Neural cell (in vitro differentiated cells): ENCODE results near the gene FAM168A. TPM values are rescaled to one million over a fixed set of nuclear protein-coding genes. Genes with fewer than 3 reads are reported as not detected.

ENCODE experiments used
- H2AFZ ChIP-seq: fragments of 200-600, 300-800 bp; sonication (generic), shearing (Covaris generic); 2 replicates; pipeline ENCODE4 v1.6.0; 2014; ENCODE audit warnings: low read depth, mild to moderate bottlenecking, antibody characterized with exemption, low read length, moderate library complexity
- H3F3A ChIP-seq: fragments of 200-600 bp; shearing (Covaris generic); 2 replicates; pipeline ENCODE4 v1.6.1; 2016; ENCODE audit warnings: mild to moderate bottlenecking, moderate library complexity, mixed read lengths, antibody characterized with exemption, low read length; ENCODE audit not compliant: insufficient read depth, poor library complexity, severe bottlenecking
- H3K27ac ChIP-seq: fragments of 200-600, 300-800 bp; sonication (generic), shearing (Covaris generic); 2 replicates; pipeline ENCODE4 v1.5.1; 2014; ENCODE audit warnings: mild to moderate bottlenecking, low read length, moderate library complexity
- H3K27me3 ChIP-seq: fragments of 300-800, 200-600 bp; sonication (generic), shearing (Covaris generic); 2 replicates; pipeline ENCODE4 v1.6.0; 2014; ENCODE audit warnings: mild to moderate bottlenecking, low read depth, low read length, moderate library complexity; ENCODE audit not compliant: insufficient read depth
- H3K36me3 ChIP-seq: fragments of 300-800, 200-600 bp; sonication (generic), shearing (Covaris generic); 2 replicates; pipeline ENCODE4 v1.5.1; 2014; ENCODE audit warnings: mild to moderate bottlenecking, antibody characterized with exemption, low read length, moderate library complexity; ENCODE audit not compliant: insufficient read depth
- H3K4me2 ChIP-seq: fragments of 300-800, 200-600 bp; sonication (generic), shearing (Covaris generic); 2 replicates; pipeline ENCODE4 v1.6.0; 2014; ENCODE audit warnings: mild to moderate bottlenecking, low read length
- H3K4me3 ChIP-seq: fragments of 300-800, 200-600 bp; sonication (generic), shearing (Covaris generic); 2 replicates; pipeline ENCODE4 v1.5.1; 2014; ENCODE audit warnings: mild to moderate bottlenecking, low read length, moderate library complexity
- H3K79me2 ChIP-seq: fragments of 200-600 bp; shearing (Covaris generic); replicated peaks from 2 replicates; pipeline ENCODE4 v1.6.0; 2014; ENCODE audit warnings: mild to moderate bottlenecking, low read length, moderate library complexity; ENCODE audit not compliant: insufficient read depth
- H3K9ac ChIP-seq: fragments of 300-800, 200-600 bp; sonication (generic), shearing (Covaris generic); 2 replicates; pipeline ENCODE4 v1.6.1; 2016; ENCODE audit warnings: mild to moderate bottlenecking, low read length, mixed read lengths
- H3K9me2 ChIP-seq: fragments of 200-600 bp; shearing (Covaris generic); 2 replicates; pipeline ENCODE4 v1.6.1; 2016; ENCODE audit warnings: mild to moderate bottlenecking, low read length, mixed read lengths; ENCODE audit not compliant: insufficient read depth
- H3K9me3 ChIP-seq: fragments of 200-600, 300-800 bp; sonication (generic), shearing (Covaris generic); 2 replicates; pipeline ENCODE4 v1.6.1; 2016; ENCODE audit warnings: mild to moderate bottlenecking, mixed run types, low read length, moderate library complexity, mixed read lengths
- H4K20me1 ChIP-seq: fragments of 200-600 bp; shearing (Covaris generic); 2 replicates; pipeline ENCODE4 v1.6.1; 2016; ENCODE audit warnings: mild to moderate bottlenecking, mixed run types; ENCODE audit not compliant: insufficient read depth
- CTCF ChIP-seq: fragments of 450-650 bp; IDR thresholded peaks from 2 replicates; pipeline ENCODE4 v1.5.1; 2014; ENCODE audit warnings: antibody characterized with exemption, mild to moderate bottlenecking, moderate library complexity; ENCODE audit not compliant: poor library complexity, severe bottlenecking
- EP300 ChIP-seq: fragments of 450-650 bp; conservative IDR thresholded peaks from 2 replicates; pipeline ENCODE4 v1.6.1; 2014; ENCODE audit warnings: antibody characterized with exemption, mild to moderate bottlenecking, moderate library complexity; ENCODE audit not compliant: poor library complexity, severe bottlenecking
- EZH2 ChIP-seq: fragments of 200-600, 300-800 bp; shearing (Covaris generic), sonication (generic); IDR thresholded peaks from 2 replicates; pipeline ENCODE4 v1.6.1; 2014; ENCODE audit warnings: antibody characterized with exemption, low read length, borderline replicate concordance, mild to moderate bottlenecking; ENCODE audit not compliant: insufficient read depth, poor library complexity, severe bottlenecking
- MXI1 ChIP-seq: fragments of 450-650 bp; conservative IDR thresholded peaks from 2 replicates; pipeline ENCODE4 v1.6.1; 2014; ENCODE audit warnings: antibody characterized with exemption, mild to moderate bottlenecking; ENCODE audit not compliant: poor library complexity, severe bottlenecking
- POLR2AphosphoS5 ChIP-seq: IDR thresholded peaks from 2 replicates; pipeline ENCODE4 v1.6.1; 2012
- RAD21 ChIP-seq: fragments of 450-650 bp; conservative IDR thresholded peaks from 2 replicates; pipeline ENCODE4 v1.6.1; 2014; ENCODE audit warnings: antibody characterized with exemption, mild to moderate bottlenecking, moderate library complexity
- REST ChIP-seq: IDR thresholded peaks from 2 replicates; pipeline ENCODE4 v1.6.1; 2012; ENCODE audit warnings: borderline replicate concordance
- SMC3 ChIP-seq: fragments of 450-650 bp; conservative IDR thresholded peaks from 2 replicates; pipeline ENCODE4 v1.6.1; 2014; ENCODE audit warnings: antibody characterized with exemption, mild to moderate bottlenecking, moderate library complexity; ENCODE audit not compliant: poor library complexity
- TAF1 ChIP-seq: IDR thresholded peaks from 2 replicates; pipeline ENCODE4 v1.6.1; 2012; ENCODE audit warnings: low read depth
- polyA plus RNA-seq: library from polyadenylated mRNA; depleted of rRNA; stranded (reverse); fragments of >200 nt; gene quantifications from 2 replicates; pipeline ENCODE4 v1.2.3, GENCODE V29; 2014

Gene FAM168A
- polyA plus RNA-seq, 1 donor from 2014 or later = 67.3 TPM

- Histone ChIP-seq H4K20me1 (no peaks in the 10 kb centered on the region), H3K9ac (no peak overlapping the region), H3F3A (no peaks in the 10 kb centered on the region), H3K9me2 (no peaks in the 10 kb centered on the region), H3K4me3 (no peak overlapping the region), H2AFZ (no peak overlapping the region), H3K27me3 (no peaks in the 10 kb centered on the region), H3K36me3 (no peaks in the 10 kb centered on the region), H3K4me2 (no peak overlapping the region), H3K79me2 (peaks cover 18% of the 10 kb centered on the region), H3K9me3 (no peaks in the 10 kb centered on the region), H3K27ac (no peak overlapping the region)
- TF ChIP-seq EZH2 (no peak), CTCF (no peak), SMC3 (no peak), RAD21 (no peak), POLR2AphosphoS5 (no peak), EP300 (no peak), MXI1 (no peak), TAF1 (no peak), REST (no peak)
Observed at GRCh38 chr11:73510877-73511276, 87.0 kb downstream of the FAM168A start.

- no peaks in the 10 kb centered on the region for H3F3A ChIP-seq
- H3K27me3 ChIP-seq = no peaks in the 10 kb centered on the region
- H3K9me3 ChIP-seq = no peaks in the 10 kb centered on the region
- no peak overlapping the region for H3K9ac ChIP-seq
- H3K4me2 ChIP-seq = no peak overlapping the region
- H3K4me3 ChIP-seq = no peak overlapping the region
- no peaks in the 10 kb centered on the region for H3K36me3 ChIP-seq
- TF ChIP-seq SMC3 (no peak), REST (no peak), EZH2 (no peak), TAF1 (no peak), EP300 (no peak), MXI1 (no peak), CTCF (no peak), RAD21 (no peak), POLR2AphosphoS5 (no peak)
- no peak overlapping the region for H2AFZ ChIP-seq
- H3K27ac ChIP-seq = no peak overlapping the region
- H3K9me2 ChIP-seq = no peaks in the 10 kb centered on the region
- peaks cover 24% of the 10 kb centered on the region for H3K79me2 ChIP-seq
- no peaks in the 10 kb centered on the region for H4K20me1 ChIP-seq
Observed at GRCh38 chr11:73510106-73510505, 87.8 kb downstream of the FAM168A start.
